HEK293 (cell line): ENCODE results near the gene ZNRF2.

ENCODE experiments used
- ELK4 ChIP-seq: IDR thresholded peaks from 2 replicates; pipeline ENCODE4 v1.6.1; 2011; ENCODE audit warnings: mild to moderate bottlenecking, low read depth, low read length, borderline replicate concordance
- ZEB2 ChIP-seq: fragments of 450-650 bp; formaldehyde crosslinking; IDR thresholded peaks from 2 replicates; pipeline ENCODE4 v1.5.1; 2016; ENCODE audit warnings: missing biosample characterization, missing genetic modification characterization
- ZNF280C ChIP-seq: fragments of 450-650 bp; formaldehyde crosslinking; IDR thresholded peaks from 2 replicates; pipeline ENCODE4 v1.5.1; 2016; ENCODE audit warnings: missing biosample characterization, missing genetic modification characterization
- ZNF449 ChIP-seq: fragments of 450-650 bp; formaldehyde crosslinking; IDR thresholded peaks from 2 replicates; pipeline ENCODE4 v1.5.1; 2017; ENCODE audit warnings: missing biosample characterization, mild to moderate bottlenecking, missing genetic modification characterization, moderate library complexity
- ZNF76 ChIP-seq: fragments of 450-650 bp; formaldehyde crosslinking; IDR thresholded peaks from 2 replicates; pipeline ENCODE4; 2016; ENCODE audit warnings: low read depth, missing biosample characterization, missing genetic modification characterization, borderline replicate concordance
- ZNF843 ChIP-seq: fragments of 450-650 bp; formaldehyde crosslinking; IDR thresholded peaks from 2 replicates; pipeline ENCODE4 v1.5.1; 2016; ENCODE audit warnings: missing biosample characterization, missing genetic modification characterization

GRCh38 chr7:30246392-30246791 lies 38.0 kb upstream of the ZNRF2 start:
- TF ChIP-seq ZNF449 (tag by site-specific recombination) (no peak), ELK4 (no peak), ZNF280C (tag by site-specific recombination) (no peak), ZEB2 (tag by site-specific recombination) (no peak), ZNF76 (tag by site-specific recombination) (no peak), ZNF843 (tag by site-specific recombination) (no peak)
